GM12878 (cell line): ENCODE results near the gene STK33. TPM values are rescaled to one million over a fixed set of nuclear protein-coding genes. Genes with fewer than 3 reads are reported as not detected.

Experiments
- ASH2L ChIP-seq: fragments of 300-600, 200-600 bp; sonication (generic); IDR thresholded peaks from 2 replicates; pipeline ENCODE4 v1.6.1; 2017; ENCODE audit warnings: low read depth, mild to moderate bottlenecking, borderline replicate concordance
- BHLHE40 ChIP-seq, 2 experiments: fragments of 450-650 bp in 1 of 2; IDR thresholded peaks; 2 replicates each; pipeline ENCODE4 v1.6.1; 2011 to 2017; ENCODE audit warnings: low read depth in 2 of 2, borderline replicate concordance in 1 of 2, improper control_type of control experiment in 1 of 2, low read length in 1 of 2, mild to moderate bottlenecking in 1 of 2
- BMI1 ChIP-seq: fragments of 450-650 bp; IDR thresholded peaks from 2 replicates; pipeline ENCODE4 v1.6.1; 2016; ENCODE audit warnings: mild to moderate bottlenecking, moderate library complexity, borderline replicate concordance
- CBFB ChIP-seq: IDR thresholded peaks from 2 replicates; pipeline ENCODE4 v1.6.1; 2016; ENCODE audit warnings: antibody characterized with exemption, low read depth
- DPF2 ChIP-seq: fragments of 450-650 bp; IDR thresholded peaks from 2 replicates; pipeline ENCODE4 v1.6.1; 2017; ENCODE audit warnings: mild to moderate bottlenecking
- EP300 ChIP-seq, 2 experiments: fragments of 150-350 bp in 1 of 2; IDR thresholded peaks; 2 replicates each; pipeline ENCODE4 v1.6.1; 2011 to 2012; ENCODE audit warnings: low read depth in 2 of 2, low read length in 2 of 2, borderline replicate concordance in 1 of 2, improper control_type of control experiment in 1 of 2, inconsistent platforms in 1 of 2; ENCODE audit not compliant: control insufficient read depth in 1 of 2
- IKZF1 ChIP-seq: fragments of 450-650 bp; conservative IDR thresholded peaks from 2 replicates; pipeline ENCODE4 v1.6.1; 2017; ENCODE audit warnings: antibody characterized with exemption, mild to moderate bottlenecking
- IKZF2 ChIP-seq, 2 experiments: fragments of 450-650 bp; IDR thresholded peaks; 2 replicates each; pipeline ENCODE4 v1.6.1; 2017; ENCODE audit warnings: mild to moderate bottlenecking in 2 of 2, moderate library complexity in 2 of 2
- KLF5 ChIP-seq: fragments of 450-650 bp; IDR thresholded peaks from 2 replicates; pipeline ENCODE4 v1.6.1; 2014; ENCODE audit warnings: mild to moderate bottlenecking; ENCODE audit not compliant: partially characterized antibody
- POLR2AphosphoS5 ChIP-seq: IDR thresholded peaks from 2 replicates; pipeline ENCODE4 v1.6.1; 2011; ENCODE audit warnings: mild to moderate bottlenecking, low read length, inconsistent platforms
- RAD51 ChIP-seq: fragments of 450-650 bp; IDR thresholded peaks from 2 replicates; pipeline ENCODE4 v1.6.1; 2016; ENCODE audit warnings: moderate library complexity, mild to moderate bottlenecking, inconsistent platforms
- RB1 ChIP-seq: fragments of 450-650 bp; formaldehyde crosslinking; IDR thresholded peaks from 2 replicates; pipeline ENCODE4 v1.6.1; 2017; ENCODE audit warnings: mild to moderate bottlenecking, borderline replicate concordance
- RELA ChIP-seq: fragments of 450-650 bp; IDR thresholded peaks from 2 replicates; pipeline ENCODE4 v1.8.0; 2014; ENCODE audit warnings: borderline replicate concordance; ENCODE audit not compliant: partially characterized antibody
- SMAD1 ChIP-seq: fragments of 450-650 bp; IDR thresholded peaks from 2 replicates; pipeline ENCODE4 v1.6.1; 2018; ENCODE audit warnings: mild to moderate bottlenecking, low read depth; ENCODE audit not compliant: partially characterized antibody
- ZZZ3 ChIP-seq: IDR thresholded peaks from 2 replicates; pipeline ENCODE4 v1.6.1; 2011; ENCODE audit warnings: low read depth; ENCODE audit not compliant: control insufficient read depth, insufficient read length
- polyA plus RNA-seq, 11 experiments: library from polyadenylated mRNA; depleted of rRNA in 4 of 11; unstranded in 6 of 11; stranded (reverse) in 5 of 11; fragments of >200 nt; fragmentation: Nextera tagmentation in 4 of 11; fragmentation: Illumina TruSeq in 1 of 11; extraction: Ambion mirVana in 4 of 11; extraction: Trizol in 1 of 11; gene quantifications; 1 replicate in 1 of 11; 2 replicates in 10 of 11; pipeline versions ENCODE4 v1.2.1 to v1.2.3, GENCODE V29; 2011 to 2016; ENCODE audit warnings: inconsistent platforms in 2 of 11, missing spikeins in 2 of 11, low read depth in 1 of 11
- total RNA-seq, 4 experiments: library from RNA; depleted of rRNA in 3 of 4; stranded (reverse); fragments of >200 nt in 3 of 4; fragmentation: Illumina TruSeq in 1 of 4; extraction: Trizol in 1 of 4; gene quantifications; 2 replicates each; pipeline versions ENCODE4 v1.2.1 to v1.2.3, GENCODE V29; 2013 to 2021
- TF ChIP-seq, protein P1 (sequence below): fragments of 450-650 bp; IDR thresholded peaks from 2 replicates; pipeline ENCODE4 v1.6.1; 2017; ENCODE audit warnings: borderline replicate concordance
- TF ChIP-seq, protein P2 (sequence below): IDR thresholded peaks from 2 replicates; pipeline ENCODE4 v1.6.1; 2012; ENCODE audit warnings: low read depth, low read length, improper control_type of control experiment
- TF ChIP-seq, protein P3 (sequence below): IDR thresholded peaks from 2 replicates; pipeline ENCODE4 v1.6.1; 2012; ENCODE audit warnings: low read length, inconsistent platforms
- TF ChIP-seq, protein P4 (sequence below): IDR thresholded peaks from 2 replicates; pipeline ENCODE4 v1.6.1; 2011; ENCODE audit warnings: low read depth, low read length, improper control_type of control experiment, borderline replicate concordance
- TF ChIP-seq, protein P5 (sequence below): fragments of 450-650 bp; IDR thresholded peaks from 2 replicates; pipeline ENCODE4 v1.6.1; 2017; ENCODE audit warnings: mild to moderate bottlenecking, low read depth, inconsistent platforms; ENCODE audit not compliant: poor library complexity, severe bottlenecking

STK33 gene
- total and polyA plus RNA-seq, 10 of the 15 experiments (the other 5 are each of a cell fraction or from before 2014, with no cell fraction given), result 5.2 to 27.3 (median 18.3) TPM

DNA sequence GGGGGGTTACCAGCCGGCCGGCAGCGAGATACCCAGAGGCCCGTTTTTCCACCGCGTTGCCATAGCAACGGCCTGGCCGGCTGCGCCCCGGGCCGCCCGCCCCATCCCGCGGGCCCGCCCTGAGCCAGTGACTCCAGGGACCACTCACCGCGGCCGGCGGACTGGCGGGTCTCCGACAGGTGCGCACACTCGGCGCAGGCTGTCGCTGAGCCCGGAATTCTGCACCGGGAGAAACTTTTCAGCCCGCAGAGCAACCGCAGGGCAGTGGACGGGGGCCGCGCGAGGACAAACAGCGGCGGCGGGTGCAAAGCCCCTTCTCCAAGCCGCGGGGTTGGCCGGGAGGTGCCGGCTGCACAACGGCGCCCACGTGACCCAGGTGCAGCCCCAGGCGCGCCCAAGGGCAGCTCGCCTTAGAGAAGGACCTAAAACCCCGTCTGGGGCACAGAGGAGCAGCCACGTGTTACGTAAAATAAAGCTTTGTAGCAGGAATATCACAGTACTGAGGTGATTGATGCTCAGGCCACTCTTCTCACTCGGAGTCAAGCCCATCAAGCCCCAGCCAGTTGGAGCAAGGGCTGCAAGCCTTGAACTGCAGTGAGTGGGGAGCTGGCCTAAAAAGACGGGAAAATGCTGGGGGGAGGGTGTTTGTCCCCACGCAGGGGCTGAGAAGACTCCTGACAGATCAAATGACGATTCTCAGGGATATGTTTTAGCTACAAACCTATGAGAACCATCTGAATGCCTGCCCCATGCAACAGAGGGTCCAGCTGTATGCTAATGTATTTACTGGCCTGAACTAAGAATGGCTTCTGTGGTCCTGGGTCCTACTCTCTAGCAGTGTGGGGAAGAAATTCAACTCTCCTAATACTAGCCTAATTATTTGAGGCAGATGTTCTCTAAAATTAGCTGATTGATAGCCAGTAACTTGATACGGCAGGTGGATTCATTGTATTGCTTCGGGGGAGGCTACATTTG lies at the start of gene STK33 (continued):
- TF ChIP-seq POLR2AphosphoS5 (peak; percentile 63), RB1 (no peak), BHLHE40 (IDR thresholded peaks at IDR 0.05; ENCODE audit: borderline replicate concordance in 1 of 2, low read depth in 2 of 2, low read length in 1 of 2) (peak; percentile 28 to 87; a peak in 3 of 4 replicates), SMAD1 (no peak), ASH2L (peak; percentile 75; the same call in 1 of the 2 replicates), EP300 (IDR thresholded peaks at IDR 0.05; ENCODE audit: borderline replicate concordance in 1 of 2, control insufficient read depth in 1 of 2, low read depth in 2 of 2, low read length in 2 of 2) (no peak), BMI1 (peak; percentile 98), IKZF1 (peak; percentile 82), CBFB (peak; percentile 39; the same call in 1 of the 2 replicates), ZZZ3 (no peak), DPF2 (0 out of 2 replicates have a peak, but pooled peaks have one; percentile 73), RELA (peak; percentile 75), RAD51 (peak; percentile 93), KLF5 (peak; percentile 76), IKZF2 (IDR thresholded peaks at IDR 0.05) (peak in 1 of 2 experiments; percentile 34; a peak in 1 of 4 replicates)
- TF ChIP-seq, protein P1, sequence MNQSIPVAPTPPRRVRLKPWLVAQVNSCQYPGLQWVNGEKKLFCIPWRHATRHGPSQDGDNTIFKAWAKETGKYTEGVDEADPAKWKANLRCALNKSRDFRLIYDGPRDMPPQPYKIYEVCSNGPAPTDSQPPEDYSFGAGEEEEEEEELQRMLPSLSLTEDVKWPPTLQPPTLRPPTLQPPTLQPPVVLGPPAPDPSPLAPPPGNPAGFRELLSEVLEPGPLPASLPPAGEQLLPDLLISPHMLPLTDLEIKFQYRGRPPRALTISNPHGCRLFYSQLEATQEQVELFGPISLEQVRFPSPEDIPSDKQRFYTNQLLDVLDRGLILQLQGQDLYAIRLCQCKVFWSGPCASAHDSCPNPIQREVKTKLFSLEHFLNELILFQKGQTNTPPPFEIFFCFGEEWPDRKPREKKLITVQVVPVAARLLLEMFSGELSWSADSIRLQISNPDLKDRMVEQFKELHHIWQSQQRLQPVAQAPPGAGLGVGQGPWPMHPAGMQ, result peak; percentile 66
- TF ChIP-seq, protein P2, sequence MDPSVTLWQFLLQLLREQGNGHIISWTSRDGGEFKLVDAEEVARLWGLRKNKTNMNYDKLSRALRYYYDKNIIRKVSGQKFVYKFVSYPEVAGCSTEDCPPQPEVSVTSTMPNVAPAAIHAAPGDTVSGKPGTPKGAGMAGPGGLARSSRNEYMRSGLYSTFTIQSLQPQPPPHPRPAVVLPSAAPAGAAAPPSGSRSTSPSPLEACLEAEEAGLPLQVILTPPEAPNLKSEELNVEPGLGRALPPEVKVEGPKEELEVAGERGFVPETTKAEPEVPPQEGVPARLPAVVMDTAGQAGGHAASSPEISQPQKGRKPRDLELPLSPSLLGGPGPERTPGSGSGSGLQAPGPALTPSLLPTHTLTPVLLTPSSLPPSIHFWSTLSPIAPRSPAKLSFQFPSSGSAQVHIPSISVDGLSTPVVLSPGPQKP, result no peak
- TF ChIP-seq, protein P3, sequence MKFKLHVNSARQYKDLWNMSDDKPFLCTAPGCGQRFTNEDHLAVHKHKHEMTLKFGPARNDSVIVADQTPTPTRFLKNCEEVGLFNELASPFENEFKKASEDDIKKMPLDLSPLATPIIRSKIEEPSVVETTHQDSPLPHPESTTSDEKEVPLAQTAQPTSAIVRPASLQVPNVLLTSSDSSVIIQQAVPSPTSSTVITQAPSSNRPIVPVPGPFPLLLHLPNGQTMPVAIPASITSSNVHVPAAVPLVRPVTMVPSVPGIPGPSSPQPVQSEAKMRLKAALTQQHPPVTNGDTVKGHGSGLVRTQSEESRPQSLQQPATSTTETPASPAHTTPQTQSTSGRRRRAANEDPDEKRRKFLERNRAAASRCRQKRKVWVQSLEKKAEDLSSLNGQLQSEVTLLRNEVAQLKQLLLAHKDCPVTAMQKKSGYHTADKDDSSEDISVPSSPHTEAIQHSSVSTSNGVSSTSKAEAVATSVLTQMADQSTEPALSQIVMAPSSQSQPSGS, result no peak
- TF ChIP-seq, protein P4, sequence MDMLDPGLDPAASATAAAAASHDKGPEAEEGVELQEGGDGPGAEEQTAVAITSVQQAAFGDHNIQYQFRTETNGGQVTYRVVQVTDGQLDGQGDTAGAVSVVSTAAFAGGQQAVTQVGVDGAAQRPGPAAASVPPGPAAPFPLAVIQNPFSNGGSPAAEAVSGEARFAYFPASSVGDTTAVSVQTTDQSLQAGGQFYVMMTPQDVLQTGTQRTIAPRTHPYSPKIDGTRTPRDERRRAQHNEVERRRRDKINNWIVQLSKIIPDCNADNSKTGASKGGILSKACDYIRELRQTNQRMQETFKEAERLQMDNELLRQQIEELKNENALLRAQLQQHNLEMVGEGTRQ, result peak; percentile 81
- TF ChIP-seq, protein P5, sequence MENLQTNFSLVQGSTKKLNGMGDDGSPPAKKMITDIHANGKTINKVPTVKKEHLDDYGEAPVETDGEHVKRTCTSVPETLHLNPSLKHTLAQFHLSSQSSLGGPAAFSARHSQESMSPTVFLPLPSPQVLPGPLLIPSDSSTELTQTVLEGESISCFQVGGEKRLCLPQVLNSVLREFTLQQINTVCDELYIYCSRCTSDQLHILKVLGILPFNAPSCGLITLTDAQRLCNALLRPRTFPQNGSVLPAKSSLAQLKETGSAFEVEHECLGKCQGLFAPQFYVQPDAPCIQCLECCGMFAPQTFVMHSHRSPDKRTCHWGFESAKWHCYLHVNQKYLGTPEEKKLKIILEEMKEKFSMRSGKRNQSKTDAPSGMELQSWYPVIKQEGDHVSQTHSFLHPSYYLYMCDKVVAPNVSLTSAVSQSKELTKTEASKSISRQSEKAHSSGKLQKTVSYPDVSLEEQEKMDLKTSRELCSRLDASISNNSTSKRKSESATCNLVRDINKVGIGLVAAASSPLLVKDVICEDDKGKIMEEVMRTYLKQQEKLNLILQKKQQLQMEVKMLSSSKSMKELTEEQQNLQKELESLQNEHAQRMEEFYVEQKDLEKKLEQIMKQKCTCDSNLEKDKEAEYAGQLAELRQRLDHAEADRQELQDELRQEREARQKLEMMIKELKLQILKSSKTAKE, result no peak
